ENCODE measurements around the gene ACTL7A. TPM values are rescaled to one million over a fixed set of nuclear protein-coding genes. Genes with fewer than 3 reads are reported as not detected.

Gene ACTL7A
- total and polyA plus RNA-seq, 4 donors, result 0.10 TPM; not detected in 3

DNA sequence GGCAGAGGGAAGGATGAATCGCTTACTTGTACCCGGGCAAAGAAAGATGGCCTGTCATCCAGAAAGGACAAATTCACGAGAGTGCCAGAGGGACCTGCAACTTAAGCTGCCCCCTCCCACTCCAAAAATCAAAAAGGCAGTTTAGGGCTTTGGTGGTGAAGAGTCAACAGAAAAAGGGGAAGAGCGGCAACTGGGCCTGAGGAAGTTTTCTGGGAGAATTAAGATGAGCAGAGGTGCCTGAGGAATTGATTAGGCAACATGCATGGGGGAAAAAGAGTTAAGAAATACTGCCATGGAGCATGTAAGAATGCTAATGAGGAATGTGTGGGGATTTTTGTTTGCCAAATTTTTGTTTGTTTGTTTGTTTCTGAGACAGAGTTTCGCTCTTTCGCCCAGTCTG is 4.5 kb upstream of the ACTL7A start:
- no peaks in the 10 kb centered on the region for H3K9me3 ChIP-seq (ENCODE audit: control insufficient read depth in 4 of 4, low read length in 3 of 4)
- H3K36me3 ChIP-seq (ENCODE audit: control insufficient read depth in 4 of 4, insufficient read depth in 3 of 4, low read depth in 1 of 4, low read length in 3 of 4), result no peaks in the 10 kb centered on the region
- H3K27me3 ChIP-seq (ENCODE audit: control insufficient read depth in 4 of 4, insufficient read depth in 4 of 4, low read length in 3 of 4), result no peaks in the 10 kb centered on the region
- no peak overlapping the region for H3K4me3 ChIP-seq (ENCODE audit: low read depth in 1 of 3, low read length in 3 of 3)
- no peak overlapping the region for H3K27ac ChIP-seq (ENCODE audit: low read depth in 1 of 2, low read length in 2 of 2)
- H3K9ac ChIP-seq (ENCODE audit: low read depth in 1 of 2, low read length in 2 of 2), result no peak overlapping the region
- no peak for TF ChIP-seq ZBTB33 (IDR thresholded peaks at IDR 0.05)
- no peak for TF ChIP-seq FOXA1 (IDR thresholded peaks at IDR 0.05)
- no peak for TF ChIP-seq SP1 (IDR thresholded peaks at IDR 0.05)
- TF ChIP-seq HNF4A (conservative IDR thresholded peaks at IDR 0.05), result no peak
- TF ChIP-seq, protein P1, sequence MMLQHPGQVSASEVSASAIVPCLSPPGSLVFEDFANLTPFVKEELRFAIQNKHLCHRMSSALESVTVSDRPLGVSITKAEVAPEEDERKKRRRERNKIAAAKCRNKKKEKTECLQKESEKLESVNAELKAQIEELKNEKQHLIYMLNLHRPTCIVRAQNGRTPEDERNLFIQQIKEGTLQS (IDR thresholded peaks at IDR 0.05), result no peak
- DNase-seq (ENCODE audit: low spot score), result no peak
- WGBS, result 86% methylated on average over 6 of the region's 6 CpGs
- H3K4me1 ChIP-seq (ENCODE audit: control insufficient read depth in 4 of 4, insufficient read depth in 4 of 4, low read length in 3 of 4), result no peaks in the 10 kb centered on the region

DNA sequence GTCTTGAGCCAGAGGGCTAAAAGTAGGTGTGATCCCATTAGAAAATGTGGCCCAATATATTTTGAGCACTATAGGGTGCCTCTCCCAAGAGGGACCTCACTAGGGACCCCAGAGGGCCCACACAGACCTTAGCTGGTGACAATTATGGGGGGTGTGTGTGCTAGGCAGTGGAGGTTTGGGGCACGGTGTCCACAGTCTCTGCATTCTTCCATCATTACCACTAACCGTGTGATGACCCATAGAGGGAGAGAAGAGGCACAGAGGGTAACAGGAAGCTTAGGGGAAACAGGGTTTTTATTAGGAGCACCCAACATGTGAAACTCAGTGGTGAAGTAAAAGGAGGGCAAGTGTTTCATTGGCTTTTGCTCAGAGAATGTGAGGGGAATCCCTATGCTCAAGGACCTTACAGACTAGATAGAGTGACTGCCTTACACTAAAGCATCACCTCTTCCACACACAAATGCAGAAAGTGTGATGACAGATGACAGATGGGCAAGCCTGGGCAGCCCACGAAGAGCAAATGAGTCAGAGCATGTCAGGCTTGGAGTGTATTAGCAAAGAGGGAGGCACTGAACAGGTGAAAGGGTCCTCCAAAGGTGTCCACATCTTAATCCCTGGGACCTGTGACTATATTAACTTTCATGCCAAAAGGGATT is 2.5 kb upstream of the ACTL7A start:
- no peak for DNase-seq (ENCODE audit: low spot score)
- Histone ChIP-seq H3K4me3 (ENCODE audit: low read depth in 1 of 3, low read length in 3 of 3) (no peak overlapping the region), H3K9ac (ENCODE audit: low read depth in 1 of 2, low read length in 2 of 2) (no peak overlapping the region), H3K36me3 (ENCODE audit: control insufficient read depth in 4 of 4, insufficient read depth in 3 of 4, low read depth in 1 of 4, low read length in 3 of 4) (no peaks in the 10 kb centered on the region), H3K27me3 (ENCODE audit: control insufficient read depth in 4 of 4, insufficient read depth in 4 of 4, low read length in 3 of 4) (no peaks in the 10 kb centered on the region), H3K27ac (ENCODE audit: low read depth in 1 of 2, low read length in 2 of 2) (no peak overlapping the region), H3K9me3 (ENCODE audit: control insufficient read depth in 4 of 4, low read length in 3 of 4) (no peaks in the 10 kb centered on the region), H3K4me1 (ENCODE audit: control insufficient read depth in 4 of 4, insufficient read depth in 4 of 4, low read length in 3 of 4) (no peaks in the 10 kb centered on the region)
- WGBS, result 93% methylated on average over 3 of the region's 3 CpGs
- TF ChIP-seq FOXA1 (IDR thresholded peaks at IDR 0.05) (no peak), HNF4G (IDR thresholded peaks at IDR 0.05) (no peak), YY1 (IDR thresholded peaks at IDR 0.05) (no peak), JUND (IDR thresholded peaks at IDR 0.05) (no peak), RXRA (IDR thresholded peaks at IDR 0.05) (no peak), REST (IDR thresholded peaks at IDR 0.05) (no peak), RAD21 (IDR thresholded peaks at IDR 0.05) (no peak), TAF1 (conservative IDR thresholded peaks at IDR 0.05) (no peak), ZBTB33 (IDR thresholded peaks at IDR 0.05) (no peak), EGR1 (IDR thresholded peaks at IDR 0.05; ENCODE audit: low read depth in 2 of 2) (no peak), MAX (IDR thresholded peaks at IDR 0.05) (no peak), FOXA2 (IDR thresholded peaks at IDR 0.05) (no peak)
- TF ChIP-seq, protein P1 (IDR thresholded peaks at IDR 0.05), result no peak
